ENCODE measurements around the gene HLA-E. TPM values are rescaled to one million over a fixed set of nuclear protein-coding genes. Genes with fewer than 3 reads are reported as not detected.
"Not testable (repeated sequence)": the region's sequence is repeated elsewhere in the genome, so short reads cannot be mapped to it uniquely, and the experiment has no call there.

The HLA-E gene
- total RNA-seq, 5 donors from 2014 or later (not counting 1 experiment from before 2014, with no cell fraction given) = 1,114 to 1,417 (median 1,253) TPM

DNA sequence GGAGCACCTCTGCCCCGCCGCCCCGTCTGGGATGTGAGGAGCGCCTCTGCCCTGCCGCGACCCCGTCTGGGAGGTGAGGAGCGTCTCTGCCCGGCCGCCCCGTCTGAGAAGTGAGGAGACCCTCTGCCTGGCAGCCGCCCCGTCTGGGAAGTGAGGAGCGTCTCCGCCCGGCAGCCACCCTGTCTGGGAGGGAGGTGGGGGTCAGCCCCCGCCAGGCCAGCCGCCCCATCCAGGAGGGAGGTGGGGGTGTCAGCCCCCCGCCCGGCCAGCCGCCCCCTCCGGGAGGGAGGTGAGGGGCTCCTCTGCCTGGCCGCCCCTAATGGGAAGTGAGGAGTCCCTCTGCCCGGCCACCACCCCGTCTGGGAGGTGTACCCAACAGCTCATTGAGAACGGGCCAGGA is 14.2 kb upstream of the HLA-E start:
- H3K4me3 Mint-ChIP-seq; POLR2A ChIA-PET; CTCF ChIA-PET; H3K9me3 Mint-ChIP-seq; H3K4me1 Mint-ChIP-seq; ATAC-seq (replicated peaks in 1 of 4); DNase-seq; H3K27ac ChIP-seq (ENCODE audit: low read length); H3K36me3 Mint-ChIP-seq; H3K4me1 ChIP-seq (ENCODE audit: control insufficient read depth in 1 of 2, extremely low read depth in 1 of 2, insufficient read depth in 2 of 2, low read length in 2 of 2); H3K27ac Mint-ChIP-seq; H3K4me3 ChIP-seq (ENCODE audit: control insufficient read depth in 1 of 2, extremely low read depth in 1 of 2, low read length in 1 of 2); H3K36me3 ChIP-seq (ENCODE audit: control insufficient read depth in 2 of 2, extremely low read depth in 1 of 2, insufficient read depth in 1 of 2, low read length in 1 of 2); H3K9me3 ChIP-seq: not testable (repeated sequence)
- WGBS (ENCODE audit: insufficient coverage) = 95% methylated on average over 4 of the region's 26 CpGs
- H3K27me3 Mint-ChIP-seq = peaks cover 48 to 73% of the 10 kb centered on the region in 2 donors
- H3K27me3 ChIP-seq (replicated peaks in 1 of 2; ENCODE audit: control insufficient read depth in 2 of 2, extremely low read depth in 1 of 2, insufficient read depth in 2 of 2, low read length in 1 of 2) = peaks cover 6 to 23% of the 10 kb centered on the region in 2 experiments

DNA sequence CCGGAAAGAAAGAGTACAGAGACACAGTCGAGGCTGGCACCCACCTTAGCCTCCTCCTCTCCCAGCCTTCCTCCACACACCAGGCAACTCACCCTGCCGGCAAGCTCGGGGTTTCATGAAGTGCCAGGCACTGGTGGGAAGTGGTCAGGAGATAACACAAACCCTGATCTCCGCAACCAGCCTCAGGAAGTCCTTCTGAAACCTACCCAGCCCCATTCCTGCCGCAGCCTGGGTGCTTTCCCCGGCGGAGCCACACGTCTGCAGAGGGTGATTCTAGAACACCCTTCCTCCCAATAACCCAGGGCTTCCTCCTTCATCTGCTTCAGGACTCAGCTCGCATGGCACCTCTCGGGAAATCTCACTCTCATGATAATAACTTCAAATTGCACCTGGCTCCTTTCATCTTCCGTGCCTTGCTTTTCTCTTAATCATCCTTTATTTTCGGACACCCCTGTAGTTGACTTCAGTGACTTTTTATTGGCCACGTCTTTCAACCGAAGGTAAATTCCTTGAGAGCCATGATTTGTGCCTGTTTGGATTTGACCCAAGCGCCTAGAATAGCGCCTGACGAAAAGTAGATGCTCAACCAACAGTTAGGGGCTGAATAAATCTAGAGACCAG is 8.7 kb upstream of the HLA-E start:
- H3K4me3 ChIP-seq (ENCODE audit: control insufficient read depth in 1 of 2, extremely low read depth in 1 of 2, low read length in 1 of 2) = no peak overlapping the region
- ChIA-PET CTCF (interaction anchor here in 1 of 2 donors (1.1 to 2.0 kb wide), 3 partner anchors 26 to 117 kb away, joined by 5 to 26 read pairs (median 7); no protein-coding TSS in a partner anchor), POLR2A (interaction anchor here in 1 of 2 donors (0.6 kb wide), 1 partner anchor 107 kb away, joined by 3 read pairs; no protein-coding TSS in a partner anchor)
- Mint-ChIP-seq H3K27ac (peak overlapping the region in 1 of 2 donors; percentile 61), H3K4me1 (peaks cover 24 to 33% (median 29%) of the 10 kb centered on the region in 3 donors), H3K9me3 (no peaks in the 10 kb centered on the region), H3K4me3 (peak overlapping the region in 1 of 3 donors; percentile 42), H3K36me3 (no peaks in the 10 kb centered on the region), H3K27me3 (peaks cover 31 to 58% of the 10 kb centered on the region in 2 donors)
- H3K4me1 ChIP-seq (ENCODE audit: control insufficient read depth in 1 of 2, extremely low read depth in 1 of 2, insufficient read depth in 2 of 2, low read length in 2 of 2) = peaks cover 8 to 22% of the 10 kb centered on the region in 2 experiments
- H3K27ac ChIP-seq (ENCODE audit: low read length) = no peak overlapping the region
- H3K9me3 ChIP-seq = no peaks in the 10 kb centered on the region
- DNase-seq = peak in 33 of 35 experiments; percentile 46 to 83 (median 63)
- peak; percentile 59 to 81 (median 73) for ATAC-seq (replicated peaks in 1 of 4)
- H3K27me3 ChIP-seq (replicated peaks in 1 of 2; ENCODE audit: control insufficient read depth in 2 of 2, extremely low read depth in 1 of 2, insufficient read depth in 2 of 2, low read length in 1 of 2) = peaks cover 4 to 36% of the 10 kb centered on the region in 2 experiments
- 2% methylated on average over 14 of the region's 18 CpGs for WGBS (ENCODE audit: insufficient coverage)
- no peaks in the 10 kb centered on the region for H3K36me3 ChIP-seq (ENCODE audit: control insufficient read depth in 2 of 2, extremely low read depth in 1 of 2, insufficient read depth in 1 of 2, low read length in 1 of 2)

DNA sequence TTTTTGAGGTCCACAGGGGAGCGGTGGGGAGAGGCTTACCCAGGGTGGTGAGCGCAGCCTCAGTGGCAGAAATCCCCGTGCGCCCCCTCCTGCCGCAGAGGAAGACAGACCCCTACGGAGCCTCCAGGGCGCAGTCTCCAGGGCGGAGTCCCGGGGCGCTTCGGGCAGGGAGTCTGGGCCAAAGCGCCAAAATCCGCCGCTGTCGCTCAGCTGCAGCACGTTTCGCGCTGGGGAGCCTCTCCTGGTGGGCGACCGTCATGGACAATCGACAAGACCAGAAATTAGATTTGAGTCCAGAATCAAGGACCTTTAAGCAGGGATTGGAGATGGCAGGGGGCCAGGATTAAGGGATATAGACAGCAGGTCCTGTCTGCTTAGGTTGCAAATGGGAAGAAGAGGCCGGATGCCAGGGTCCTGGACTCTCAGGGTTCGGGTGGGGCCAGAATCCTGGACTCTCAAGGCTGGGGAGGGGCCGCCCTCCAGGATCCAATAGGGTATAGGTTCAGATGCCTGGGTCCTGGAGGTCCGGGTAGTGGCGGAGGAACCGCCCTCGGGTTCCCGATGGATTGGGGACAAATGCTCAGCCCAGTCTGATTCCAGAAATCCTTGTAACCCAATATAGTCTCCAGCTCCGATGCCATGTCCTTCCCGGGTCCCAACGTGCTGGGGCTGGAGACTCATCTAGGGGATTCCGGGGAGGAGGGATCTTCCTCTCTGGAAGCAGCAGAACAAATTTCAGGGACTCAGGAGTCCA is 7.9 kb upstream of the HLA-E start:
- Mint-ChIP-seq H3K4me1 (peaks cover 24 to 33% (median 31%) of the 10 kb centered on the region in 3 donors), H3K27me3 (peaks cover 27 to 55% of the 10 kb centered on the region in 2 donors), H3K27ac (peak overlapping the region in 1 of 2 donors; percentile 61), H3K9me3 (no peaks in the 10 kb centered on the region), H3K36me3 (no peaks in the 10 kb centered on the region), H3K4me3 (peak overlapping the region in 1 of 3 donors; percentile 42)
- POLR2A ChIA-PET = interaction anchor here in 1 of 2 donors (0.6 kb wide), 1 partner anchor 106 kb away, joined by 3 read pairs; no protein-coding TSS in a partner anchor
- H3K4me1 ChIP-seq (ENCODE audit: control insufficient read depth in 1 of 2, extremely low read depth in 1 of 2, insufficient read depth in 2 of 2, low read length in 2 of 2) = peaks cover 8 to 22% of the 10 kb centered on the region in 2 experiments
- 15% methylated on average over 31 of the region's 33 CpGs for WGBS (ENCODE audit: insufficient coverage)
- no peak overlapping the region for H3K27ac ChIP-seq (ENCODE audit: low read length)
- H3K9me3 ChIP-seq = no peaks in the 10 kb centered on the region
- H3K27me3 ChIP-seq (replicated peaks in 1 of 2; ENCODE audit: control insufficient read depth in 2 of 2, extremely low read depth in 1 of 2, insufficient read depth in 2 of 2, low read length in 1 of 2) = peaks cover 4 to 30% of the 10 kb centered on the region in 2 experiments
- H3K4me3 ChIP-seq (ENCODE audit: control insufficient read depth in 1 of 2, extremely low read depth in 1 of 2, low read length in 1 of 2) = no peak overlapping the region
- peak in 1 of 35 experiments; percentile 20 for DNase-seq
- peak in 2 of 4 experiments; percentile 10 to 24 for ATAC-seq (replicated peaks in 1 of 4)
- CTCF ChIA-PET = interaction anchor here (0.9 to 3.1 kb wide), 13 partner anchors 14 to 249 kb away, joined by 3 to 36 read pairs (median 4); partner anchors contain the start of gene DHX16 (in 1 of the 2)
- no peaks in the 10 kb centered on the region for H3K36me3 ChIP-seq (ENCODE audit: control insufficient read depth in 2 of 2, extremely low read depth in 1 of 2, insufficient read depth in 1 of 2, low read length in 1 of 2)

DNA sequence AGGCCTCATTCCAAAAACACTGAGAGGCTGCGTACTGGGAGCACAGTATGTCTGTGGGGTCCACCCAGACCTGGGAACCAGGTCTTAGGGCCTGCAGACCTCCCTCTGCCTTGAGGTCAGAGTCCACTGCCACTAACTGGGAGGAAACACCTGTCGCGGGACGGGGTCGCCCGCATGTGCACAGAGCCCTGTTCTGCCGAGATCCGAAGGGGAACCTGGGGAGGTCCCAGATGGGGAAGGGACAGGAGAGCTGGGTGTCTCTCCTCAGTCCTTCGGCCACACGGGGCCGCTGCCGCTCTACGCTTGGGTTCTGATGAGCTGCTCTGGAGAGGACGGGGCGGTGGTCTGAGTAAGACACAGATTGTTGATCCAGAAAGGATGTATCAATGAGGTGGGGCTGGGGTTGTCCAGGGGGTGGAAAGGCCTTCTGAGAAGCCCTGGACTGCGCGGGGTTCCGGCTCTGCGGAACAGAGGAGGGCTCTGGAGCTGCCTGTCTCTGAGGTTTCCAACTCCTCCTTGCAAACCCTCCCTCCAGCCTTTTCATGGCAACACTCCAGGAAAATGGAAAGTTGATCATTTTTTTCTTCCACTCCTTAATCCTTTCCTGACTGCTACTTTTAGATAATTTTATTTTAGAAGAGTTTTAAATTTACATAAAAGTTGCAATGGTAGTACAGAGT is 7.2 kb upstream of the HLA-E start:
- H3K36me3 Mint-ChIP-seq; H3K27ac Mint-ChIP-seq; H3K36me3 ChIP-seq (ENCODE audit: control insufficient read depth in 2 of 2, extremely low read depth in 1 of 2, insufficient read depth in 1 of 2, low read length in 1 of 2); H3K9me3 ChIP-seq; H3K27ac ChIP-seq (ENCODE audit: low read length); H3K9me3 Mint-ChIP-seq; H3K4me3 ChIP-seq (ENCODE audit: control insufficient read depth in 1 of 2, extremely low read depth in 1 of 2, low read length in 1 of 2): not testable (repeated sequence)
- peaks cover 26 to 48% of the 10 kb centered on the region in 2 donors for H3K27me3 Mint-ChIP-seq
- ChIA-PET CTCF (interaction anchor here (0.5 to 3.1 kb wide), 18 partner anchors 10 to 421 kb away, joined by 3 to 36 read pairs (median 3); partner anchors contain the start of gene DHX16 (in 1 of the 2)), POLR2A (interaction anchor here in 1 of 2 donors (0.5 to 0.6 kb wide), 2 partner anchors 47 to 63 kb away, joined by 3 read pairs; no protein-coding TSS in a partner anchor)
- H3K4me3 Mint-ChIP-seq = peak overlapping the region in 1 of 3 donors; percentile 15
- H3K27me3 ChIP-seq (replicated peaks in 1 of 2; ENCODE audit: control insufficient read depth in 2 of 2, extremely low read depth in 1 of 2, insufficient read depth in 2 of 2, low read length in 1 of 2) = peaks cover 4 to 23% of the 10 kb centered on the region in 2 experiments
- under 1% methylated on average over 13 of the region's 19 CpGs for WGBS (ENCODE audit: insufficient coverage)
- peaks cover 8 to 22% of the 10 kb centered on the region in 2 experiments for H3K4me1 ChIP-seq (ENCODE audit: control insufficient read depth in 1 of 2, extremely low read depth in 1 of 2, insufficient read depth in 2 of 2, low read length in 2 of 2)
- peak; percentile 83 to 86 (median 84) for ATAC-seq (replicated peaks in 1 of 4)
- peaks cover 24 to 33% (median 31%) of the 10 kb centered on the region in 3 donors for H3K4me1 Mint-ChIP-seq
- DNase-seq = peak; percentile 60 to 89 (median 81)

DNA sequence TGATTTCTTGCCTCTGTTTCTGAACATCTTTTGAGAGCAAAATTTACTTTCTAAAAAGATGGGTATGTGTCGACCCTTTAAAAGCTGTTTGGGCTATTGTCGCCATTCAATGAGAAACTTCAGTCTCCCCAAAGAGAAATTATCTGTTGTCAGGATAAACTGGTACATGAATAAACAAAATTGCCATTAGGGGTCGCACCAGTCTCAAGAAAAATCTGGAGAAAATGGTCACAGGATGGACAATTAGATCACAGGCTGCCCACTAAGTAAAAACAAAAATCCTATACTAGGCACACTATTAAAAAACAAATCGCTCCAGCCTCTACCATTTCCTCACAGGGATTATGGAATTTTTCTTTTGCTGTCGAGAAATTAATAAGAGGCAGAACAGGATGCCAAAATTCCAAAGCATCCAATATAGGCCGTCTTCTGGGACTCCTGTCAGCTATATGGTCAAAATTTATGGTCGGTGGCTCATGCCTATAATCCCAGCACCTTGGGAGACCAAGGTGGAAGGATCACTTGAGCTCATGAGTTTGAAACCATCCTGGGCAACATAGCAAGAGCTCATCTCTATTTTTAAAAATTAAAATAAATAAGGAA is 5.5 kb upstream of the HLA-E start:
- ChIA-PET POLR2A (interaction anchor here (0.5 to 1.3 kb wide), 5 partner anchors 8 to 114 kb away, joined by 3 to 4 read pairs (median 3); no protein-coding TSS in a partner anchor), CTCF (interaction anchor here (0.6 to 4.8 kb wide), 27 partner anchors 10 to 247 kb away, joined by 3 to 73 read pairs (median 5); partner anchors contain the start of gene MDC1 (in 1 of the 2))
- ATAC-seq (replicated peaks in 1 of 4) (no peak), DNase-seq (peak in 2 of 35 experiments; percentile 48 to 77)
- H3K27ac ChIP-seq (ENCODE audit: low read length) = no peak overlapping the region
- H3K9me3 ChIP-seq = no peaks in the 10 kb centered on the region
- WGBS (ENCODE audit: insufficient coverage) = 90% methylated on average over 2 of the region's 7 CpGs
- H3K4me3 ChIP-seq (ENCODE audit: control insufficient read depth in 1 of 2, extremely low read depth in 1 of 2, low read length in 1 of 2) = no peak overlapping the region
- Mint-ChIP-seq H3K36me3 (no peaks in the 10 kb centered on the region), H3K27ac (no peak overlapping the region), H3K9me3 (no peaks in the 10 kb centered on the region), H3K27me3 (peaks cover 17 to 31% of the 10 kb centered on the region in 2 donors), H3K4me1 (peaks cover 31 to 43% (median 40%) of the 10 kb centered on the region in 3 donors), H3K4me3 (no peak overlapping the region)
- H3K36me3 ChIP-seq (ENCODE audit: control insufficient read depth in 2 of 2, extremely low read depth in 1 of 2, insufficient read depth in 1 of 2, low read length in 1 of 2) = no peaks in the 10 kb centered on the region
- H3K27me3 ChIP-seq (replicated peaks in 1 of 2; ENCODE audit: control insufficient read depth in 2 of 2, extremely low read depth in 1 of 2, insufficient read depth in 2 of 2, low read length in 1 of 2) = peaks cover 0 to 21% of the 10 kb centered on the region in 2 experiments
- peaks cover 12 to 35% of the 10 kb centered on the region in 2 experiments for H3K4me1 ChIP-seq (ENCODE audit: control insufficient read depth in 1 of 2, extremely low read depth in 1 of 2, insufficient read depth in 2 of 2, low read length in 2 of 2)
